ENCODE results near the gene KLK14. TPM values are rescaled to one million over a fixed set of nuclear protein-coding genes. Genes with fewer than 3 reads are reported as not detected.

Gene KLK14
- total RNA-seq, 4 donors from 2014 or later = not detected

DNA sequence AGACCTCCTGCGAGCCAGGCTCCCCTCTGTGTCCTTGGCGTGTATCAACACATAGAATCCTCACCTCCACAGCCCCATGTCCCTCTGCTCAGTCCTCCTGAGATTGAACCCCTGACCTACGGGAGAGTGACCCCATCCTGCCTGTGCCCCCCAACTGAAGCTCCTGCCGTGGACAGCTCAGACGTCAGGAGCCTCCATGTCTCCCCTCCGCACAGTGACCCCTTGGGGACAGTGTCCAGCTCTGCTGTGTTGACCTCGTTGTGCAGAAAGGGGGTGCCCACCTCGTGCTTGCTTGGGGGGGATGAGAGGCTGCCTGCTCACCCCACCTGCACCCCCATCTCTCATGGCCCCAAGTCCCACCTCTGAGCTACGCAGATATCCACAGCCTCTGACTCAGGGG is 41.5 kb upstream of the KLK14 start:
- intact Hi-C loops (cut with DNase I; ENCODE audit: low total_unique reads) (no loop called here), in situ Hi-C loops (cut with MboI; ENCODE audit: low sequenced_read_pairs in 4 of 4) (loop anchor here in 1 of 4 donors (25.0 kb wide), 1 partner anchor 463 kb away; no protein-coding TSS in a partner anchor)
- TF ChIP-seq, protein P1, sequence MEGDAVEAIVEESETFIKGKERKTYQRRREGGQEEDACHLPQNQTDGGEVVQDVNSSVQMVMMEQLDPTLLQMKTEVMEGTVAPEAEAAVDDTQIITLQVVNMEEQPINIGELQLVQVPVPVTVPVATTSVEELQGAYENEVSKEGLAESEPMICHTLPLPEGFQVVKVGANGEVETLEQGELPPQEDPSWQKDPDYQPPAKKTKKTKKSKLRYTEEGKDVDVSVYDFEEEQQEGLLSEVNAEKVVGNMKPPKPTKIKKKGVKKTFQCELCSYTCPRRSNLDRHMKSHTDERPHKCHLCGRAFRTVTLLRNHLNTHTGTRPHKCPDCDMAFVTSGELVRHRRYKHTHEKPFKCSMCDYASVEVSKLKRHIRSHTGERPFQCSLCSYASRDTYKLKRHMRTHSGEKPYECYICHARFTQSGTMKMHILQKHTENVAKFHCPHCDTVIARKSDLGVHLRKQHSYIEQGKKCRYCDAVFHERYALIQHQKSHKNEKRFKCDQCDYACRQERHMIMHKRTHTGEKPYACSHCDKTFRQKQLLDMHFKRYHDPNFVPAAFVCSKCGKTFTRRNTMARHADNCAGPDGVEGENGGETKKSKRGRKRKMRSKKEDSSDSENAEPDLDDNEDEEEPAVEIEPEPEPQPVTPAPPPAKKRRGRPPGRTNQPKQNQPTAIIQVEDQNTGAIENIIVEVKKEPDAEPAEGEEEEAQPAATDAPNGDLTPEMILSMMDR (IDR thresholded peaks at IDR 0.05 in 4 of 5, conservative IDR thresholded peaks at IDR 0.05 in 1 of 5) = no peak
- TF ChIP-seq POLR2A (IDR thresholded peaks at IDR 0.05) = no peak
- no peak for DNase-seq
- Histone ChIP-seq H3K27me3 (no peaks in the 10 kb centered on the region), H3K27ac (peak overlapping the region in 1 of 4 donors; percentile 18), H3K36me3 (no peaks in the 10 kb centered on the region), H3K4me1 (no peaks in the 10 kb centered on the region), H3K4me3 (no peak overlapping the region), H3K9me3 (no peaks in the 10 kb centered on the region)
- ATAC-seq = no peak

DNA sequence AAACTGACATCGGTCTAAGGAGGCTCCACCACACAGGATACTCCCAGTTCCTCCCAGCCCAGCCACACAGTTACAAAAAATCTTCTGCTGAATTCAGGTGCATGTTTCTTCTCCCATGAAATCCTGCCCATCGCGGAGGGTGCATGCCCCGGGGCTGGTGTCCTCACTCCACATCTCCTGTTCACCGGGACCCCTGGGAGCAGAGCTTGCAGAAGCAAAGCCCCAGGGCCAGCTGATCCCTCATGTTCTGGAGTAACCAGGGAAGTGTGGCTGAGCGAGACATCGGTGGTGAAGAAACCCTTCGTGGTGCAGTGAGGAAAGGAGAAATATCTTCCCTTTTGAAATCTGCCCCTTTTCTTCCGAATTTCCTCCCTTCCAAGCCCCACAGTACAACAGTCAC is 41.1 kb upstream of the KLK14 start:
- TF ChIP-seq POLR2A (IDR thresholded peaks at IDR 0.05) = no peak
- TF ChIP-seq, protein P1 (IDR thresholded peaks at IDR 0.05 in 4 of 5, conservative IDR thresholded peaks at IDR 0.05 in 1 of 5) = no peak
- in situ Hi-C loops (cut with MboI; ENCODE audit: low sequenced_read_pairs in 4 of 4) = loop anchor here in 1 of 4 donors (25.0 kb wide), 1 partner anchor 463 kb away; no protein-coding TSS in a partner anchor
- Histone ChIP-seq H3K9me3 (no peaks in the 10 kb centered on the region), H3K4me3 (no peak overlapping the region), H3K36me3 (no peaks in the 10 kb centered on the region), H3K27ac (peak overlapping the region in 1 of 4 donors; percentile 18), H3K4me1 (no peaks in the 10 kb centered on the region), H3K27me3 (no peaks in the 10 kb centered on the region)
- ATAC-seq (no peak), DNase-seq (no peak)
- intact Hi-C loops (cut with DNase I; ENCODE audit: low total_unique reads) = no loop called here

DNA sequence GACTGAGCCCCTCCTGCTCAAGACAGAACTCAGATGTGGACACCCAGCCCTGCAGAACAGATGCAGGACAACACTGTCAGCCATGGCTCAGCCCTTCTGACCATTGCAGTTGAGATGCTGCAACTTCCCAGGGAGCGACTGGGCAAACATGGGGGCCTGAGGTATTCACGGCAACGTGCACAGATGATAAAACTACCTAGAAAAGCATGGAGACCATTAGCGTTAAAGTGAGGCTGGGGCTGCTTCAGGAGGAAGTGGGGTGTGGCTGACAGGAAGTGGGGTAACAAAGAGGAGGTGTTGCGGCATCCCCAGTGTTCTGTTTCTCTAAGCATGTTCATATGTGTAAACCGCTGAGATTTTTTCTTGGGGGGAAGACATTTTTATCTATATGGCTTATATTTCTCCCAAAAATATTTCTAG is 40.7 kb upstream of the KLK14 start:
- Histone ChIP-seq H3K27ac (no peak overlapping the region), H3K4me1 (no peaks in the 10 kb centered on the region), H3K27me3 (no peaks in the 10 kb centered on the region), H3K36me3 (no peaks in the 10 kb centered on the region), H3K4me3 (no peak overlapping the region), H3K9me3 (no peaks in the 10 kb centered on the region)
- ATAC-seq (no peak), DNase-seq (peak in 1 of 2 donors; percentile 36)
- intact Hi-C loops (cut with DNase I; ENCODE audit: low total_unique reads) (no loop called here), in situ Hi-C loops (cut with MboI; ENCODE audit: low sequenced_read_pairs in 4 of 4) (loop anchor here in 1 of 4 donors (25.0 kb wide), 1 partner anchor 464 kb away; no protein-coding TSS in a partner anchor)
- TF ChIP-seq, protein P1 (IDR thresholded peaks at IDR 0.05 in 4 of 5, conservative IDR thresholded peaks at IDR 0.05 in 1 of 5) = no peak
- no peak for TF ChIP-seq POLR2A (IDR thresholded peaks at IDR 0.05)

DNA sequence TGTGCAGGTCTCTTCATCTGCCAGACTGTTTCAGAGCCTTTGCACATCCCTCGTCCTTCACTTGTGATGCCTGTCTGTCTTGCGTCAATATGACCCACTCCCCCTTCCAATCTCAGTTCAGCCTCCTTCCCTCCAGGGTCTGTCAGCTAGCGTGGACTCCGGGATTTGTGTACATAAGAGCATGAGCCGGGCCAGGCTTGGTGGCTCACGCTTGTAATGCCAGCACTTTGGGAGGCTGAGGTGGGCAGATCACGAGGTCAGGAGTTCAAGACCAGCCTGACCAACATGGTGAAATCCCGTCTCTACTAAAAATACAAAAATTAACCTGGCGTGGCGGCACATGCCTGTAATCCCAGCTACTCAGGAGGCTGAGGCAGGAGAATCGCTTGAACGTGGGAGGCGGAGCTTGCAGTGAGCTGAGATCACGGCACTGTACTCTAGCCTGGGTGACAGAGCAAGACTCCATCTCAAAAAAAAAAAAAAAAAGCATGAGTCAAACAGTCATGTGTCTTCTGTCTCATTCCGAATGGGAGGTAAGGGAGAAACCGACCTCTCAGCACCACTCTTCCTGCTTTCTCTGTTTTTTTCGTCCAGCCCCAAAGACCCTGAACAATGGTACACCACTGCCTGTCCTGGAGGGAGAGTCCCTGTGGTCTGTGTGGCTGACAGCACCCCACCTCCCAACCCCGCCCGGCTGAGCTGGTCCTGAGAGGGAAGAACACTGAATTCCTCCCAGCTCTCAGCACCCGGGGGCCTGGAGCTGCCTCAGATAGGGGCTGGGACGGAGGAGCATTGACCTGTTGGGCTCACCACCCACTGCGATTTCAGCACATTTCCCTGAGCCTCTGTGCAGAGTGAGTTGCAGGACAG is 39.7 kb upstream of the KLK14 start:
- TF ChIP-seq, protein P1 (IDR thresholded peaks at IDR 0.05 in 4 of 5, conservative IDR thresholded peaks at IDR 0.05 in 1 of 5) = no peak
- no peak for TF ChIP-seq POLR2A (IDR thresholded peaks at IDR 0.05)
- H3K4me3 ChIP-seq = no peak overlapping the region
- in situ Hi-C loops (cut with MboI; ENCODE audit: low sequenced_read_pairs in 4 of 4) = loop anchor here in 1 of 4 donors (25.0 kb wide), 1 partner anchor 465 kb away; no protein-coding TSS in a partner anchor
- no peak overlapping the region for H3K27ac ChIP-seq
- H3K9me3 ChIP-seq = no peaks in the 10 kb centered on the region
- no peaks in the 10 kb centered on the region for H3K27me3 ChIP-seq
- H3K36me3 ChIP-seq = no peaks in the 10 kb centered on the region
- DNase-seq = no peak
- no peaks in the 10 kb centered on the region for H3K4me1 ChIP-seq
- intact Hi-C loops (cut with DNase I; ENCODE audit: low total_unique reads) = no loop called here
- ATAC-seq = no peak
